Keratinocyte (primary cell): ENCODE data around the gene BRSK2. TPM values are rescaled to one million over a fixed set of nuclear protein-coding genes. Genes with fewer than 3 reads are reported as not detected.

Experiments used
- DNase-seq: peaks from one replicate; pipeline ENCODE4 v3.0.0-alpha.2; 2011; ENCODE audit warnings: low read depth, missing footprints, low spot score
- FAIRE-seq: peaks from 2 replicates; lab custom pipeline; 2011; peaks lifted over from hg19 to GRCh38; lab: Jason Lieb, UNC
- H2AFZ ChIP-seq: 2 replicates; pipeline ENCODE4 v1.6.0; 2012; ENCODE audit warnings: low read length, control low read depth, inconsistent platforms; ENCODE audit not compliant: control insufficient read depth
- H3K27ac ChIP-seq: 2 replicates; pipeline ENCODE4 v1.5.1; 2011; ENCODE audit warnings: low read length; ENCODE audit not compliant: control insufficient read depth, insufficient read depth
- H3K27me3 ChIP-seq: 3 replicates; pipeline ENCODE4 v1.6.0; 2011; ENCODE audit warnings: low read length; ENCODE audit not compliant: control insufficient read depth, insufficient read depth; ENCODE audit errors: extremely low read depth
- H3K36me3 ChIP-seq, 2 experiments: 2 replicates in 1 of 2; 3 replicates in 1 of 2; pipeline ENCODE4 v1.5.1; 2011; ENCODE audit warnings: low read length in 2 of 2, mild to moderate bottlenecking in 1 of 2; ENCODE audit not compliant: control insufficient read depth in 2 of 2, insufficient read depth in 2 of 2; ENCODE audit errors: extremely low read depth in 1 of 2
- H3K4me1 ChIP-seq: 3 replicates; pipeline ENCODE4 v1.5.1; 2011; ENCODE audit warnings: low read length; ENCODE audit not compliant: control insufficient read depth, insufficient read depth; ENCODE audit errors: extremely low read depth
- H3K4me2 ChIP-seq: 3 replicates; pipeline ENCODE4 v1.6.0; 2011; ENCODE audit warnings: low read depth, low read length; ENCODE audit not compliant: control insufficient read depth, insufficient read depth; ENCODE audit errors: extremely low read depth
- H3K4me3 ChIP-seq, 3 experiments: fragments of 200-600 bp in 1 of 3; sonication (generic) in 1 of 3; 2 replicates in 2 of 3; 3 replicates in 1 of 3; pipeline ENCODE4 v1.5.1; 2011 to 2016; ENCODE audit warnings: low read length in 3 of 3, mild to moderate bottlenecking in 3 of 3, control low read depth in 2 of 3, inconsistent platforms in 1 of 3, low read depth in 1 of 3, mixed read lengths in 1 of 3, mixed run types in 1 of 3, moderate library complexity in 1 of 3; ENCODE audit not compliant: control insufficient read depth in 2 of 3, insufficient read depth in 2 of 3; ENCODE audit errors: extremely low read depth in 1 of 3
- H3K79me2 ChIP-seq: 2 replicates; pipeline ENCODE4 v1.6.0; 2012; ENCODE audit warnings: low read length; ENCODE audit not compliant: control insufficient read depth, insufficient read depth
- H3K9ac ChIP-seq: 3 replicates; pipeline ENCODE4 v1.6.0; 2011; ENCODE audit warnings: low read length; ENCODE audit not compliant: control insufficient read depth, insufficient read depth; ENCODE audit errors: extremely low read depth
- H3K9me1 ChIP-seq: 3 replicates; pipeline ENCODE4 v1.6.0; 2011; ENCODE audit warnings: low read length; ENCODE audit not compliant: control insufficient read depth, insufficient read depth; ENCODE audit errors: extremely low read depth
- H3K9me3 ChIP-seq: 2 replicates; pipeline ENCODE4 v1.5.1; 2012; ENCODE audit warnings: low read depth, low read length; ENCODE audit not compliant: control insufficient read depth
- H4K20me1 ChIP-seq: 3 replicates; pipeline ENCODE4 v1.6.0; 2011; ENCODE audit warnings: low read length; ENCODE audit not compliant: control insufficient read depth, insufficient read depth; ENCODE audit errors: extremely low read depth
- CTCF ChIP-seq, 3 experiments: IDR thresholded peaks in 1 of 3; conservative IDR thresholded peaks in 1 of 3; optimal IDR thresholded peaks in 1 of 3; 2 replicates in 2 of 3; 3 replicates in 1 of 3; pipeline versions ENCODE3 to v1.5.1; 2011; ENCODE audit warnings: low read length in 3 of 3, mild to moderate bottlenecking in 3 of 3, moderate library complexity in 2 of 3, control low read depth in 1 of 3, inconsistent platforms in 1 of 3; ENCODE audit not compliant: insufficient read depth in 2 of 3; ENCODE audit errors: extremely low read depth in 1 of 3
- EZH2 ChIP-seq: IDR thresholded peaks from one replicate; pipeline ENCODE4 v1.6.1; 2012; ENCODE audit warnings: inconsistent platforms, mild to moderate bottlenecking, low read length, moderate library complexity
- dilution Hi-C: fragments of 300-500 bp; cut with MboI; formaldehyde crosslinking; loops from one replicate; pipeline ENCODE4 v1.7.0; 2020; ENCODE audit warnings: low sequenced_read_pairs; ENCODE audit not compliant: extremely low pct_ligation_motif_present
- polyA plus RNA-seq, 5 experiments: library from polyadenylated mRNA; depleted of rRNA in 3 of 5; stranded (reverse) in 3 of 5; stranded (forward) in 1 of 5; unstranded in 1 of 5; fragments of >200 nt; gene quantifications; 1 replicate in 1 of 5; 2 replicates in 3 of 5; 3 replicates in 1 of 5; pipeline versions ENCODE4 v1.2.1 to v1.2.3, GENCODE V29; 2011 to 2012; ENCODE audit warnings: missing spikeins in 2 of 5, low read depth in 1 of 5, low replicate concordance in 1 of 5

BRSK2 gene
- polyA plus RNA-seq, 1 donor (not counting 4 experiments of a cell fraction or from before 2014, with no cell fraction given), result 0.09 TPM

- H3K4me2 ChIP-seq, result no peak overlapping the region
- dilution Hi-C loops, result no loop called here
- no peaks in the 10 kb centered on the region for H3K79me2 ChIP-seq
- FAIRE-seq (no peak), DNase-seq (no peak)
- no peak overlapping the region for H3K4me3 ChIP-seq
- no peaks in the 10 kb centered on the region for H3K4me1 ChIP-seq
- no peak overlapping the region for H2AFZ ChIP-seq
- H3K27ac ChIP-seq, result no peak overlapping the region
- no peak for TF ChIP-seq EZH2
- TF ChIP-seq CTCF (optimal IDR thresholded peaks at IDR 0.05 in 1 of 3, IDR thresholded peaks at IDR 0.05 in 1 of 3, conservative IDR thresholded peaks at IDR 0.05 in 1 of 3; ENCODE audit: extremely low read depth in 1 of 3, insufficient read depth in 2 of 3, low read length in 3 of 3), result no peak
- H3K36me3 ChIP-seq, result no peaks in the 10 kb centered on the region
- no peaks in the 10 kb centered on the region for H3K9me1 ChIP-seq
- H3K9ac ChIP-seq, result no peak overlapping the region
- no peaks in the 10 kb centered on the region for H4K20me1 ChIP-seq
- no peaks in the 10 kb centered on the region for H3K27me3 ChIP-seq
- H3K9me3 ChIP-seq, result peaks cover 16% of the 10 kb centered on the region
Observed at GRCh38 chr11:1421291-1421690, 31.6 kb downstream of the BRSK2 start.

- TF ChIP-seq EZH2 (no peak), CTCF (optimal IDR thresholded peaks at IDR 0.05 in 1 of 3, IDR thresholded peaks at IDR 0.05 in 1 of 3, conservative IDR thresholded peaks at IDR 0.05 in 1 of 3; ENCODE audit: extremely low read depth in 1 of 3, insufficient read depth in 2 of 3, low read length in 3 of 3) (no peak)
- H3K4me1 ChIP-seq, result no peaks in the 10 kb centered on the region
- H3K27me3 ChIP-seq, result no peaks in the 10 kb centered on the region
- DNase-seq, result no peak
- no peak overlapping the region for H2AFZ ChIP-seq
- no peaks in the 10 kb centered on the region for H3K9me1 ChIP-seq
- H3K36me3 ChIP-seq, result no peaks in the 10 kb centered on the region
- H3K4me3 ChIP-seq, result no peak overlapping the region
- H3K4me2 ChIP-seq, result no peak overlapping the region
- no peak for FAIRE-seq
- peaks cover 8% of the 10 kb centered on the region for H3K9me3 ChIP-seq
- H3K27ac ChIP-seq, result no peak overlapping the region
- no peak overlapping the region for H3K9ac ChIP-seq
- dilution Hi-C loops, result no loop called here
- no peaks in the 10 kb centered on the region for H4K20me1 ChIP-seq
- no peaks in the 10 kb centered on the region for H3K79me2 ChIP-seq
Observed at GRCh38 chr11:1422481-1422880, 32.7 kb downstream of the BRSK2 start.
